HEK293 (cell line): ENCODE results near the gene TRPM8.

Source experiments
- CTCF ChIP-seq: fragments of 450-650 bp; formaldehyde crosslinking; IDR thresholded peaks from 2 replicates; pipeline ENCODE4 v1.5.1; 2016; ENCODE audit warnings: missing biosample characterization, missing genetic modification characterization
- SP2 ChIP-seq: fragments of 450-650 bp; formaldehyde crosslinking; IDR thresholded peaks from 2 replicates; pipeline ENCODE4 v1.5.1; 2016; ENCODE audit warnings: missing biosample characterization, missing genetic modification characterization
- ZNF175 ChIP-seq: fragments of 450-650 bp; formaldehyde crosslinking; IDR thresholded peaks from 2 replicates; pipeline ENCODE4 v1.5.1; 2016; ENCODE audit warnings: missing biosample characterization, missing genetic modification characterization
- ZNF274 ChIP-seq, 2 experiments: fragments of 200-500 bp in 1 of 2; fragments of 450-650 bp in 1 of 2; sonication (Bioruptor generic) in 1 of 2; formaldehyde crosslinking in 1 of 2; IDR thresholded peaks; 2 replicates each; pipeline versions ENCODE4 v1.5.1 to v1.6.1; 2014 to 2016; ENCODE audit warnings: borderline replicate concordance in 1 of 2, inconsistent platforms in 1 of 2, low read length in 1 of 2, missing biosample characterization in 1 of 2, missing genetic modification characterization in 1 of 2
- ZNF423 ChIP-seq: fragments of 450-650 bp; formaldehyde crosslinking; IDR thresholded peaks from 2 replicates; pipeline ENCODE4 v1.5.1; 2016; ENCODE audit warnings: missing biosample characterization, missing genetic modification characterization
- ZNF529 ChIP-seq: fragments of 450-650 bp; formaldehyde crosslinking; IDR thresholded peaks from 2 replicates; pipeline ENCODE4 v1.5.1; 2017; ENCODE audit warnings: missing genetic modification characterization, missing biosample characterization; ENCODE audit not compliant: insufficient replicate concordance
- ZNF610 ChIP-seq: fragments of 450-650 bp; formaldehyde crosslinking; IDR thresholded peaks from 2 replicates; pipeline ENCODE4 v1.5.1; 2016; ENCODE audit warnings: missing biosample characterization, missing genetic modification characterization, borderline replicate concordance
- ZNF658 ChIP-seq: fragments of 450-650 bp; formaldehyde crosslinking; IDR thresholded peaks from 2 replicates; pipeline ENCODE4; 2016; ENCODE audit warnings: missing biosample characterization, missing genetic modification characterization
- ZNF707 ChIP-seq: fragments of 450-650 bp; formaldehyde crosslinking; IDR thresholded peaks from 2 replicates; pipeline ENCODE4 v1.5.1; 2016; ENCODE audit warnings: missing biosample characterization, missing genetic modification characterization
- ZNF843 ChIP-seq: fragments of 450-650 bp; formaldehyde crosslinking; IDR thresholded peaks from 2 replicates; pipeline ENCODE4 v1.5.1; 2016; ENCODE audit warnings: missing biosample characterization, missing genetic modification characterization
- TF ChIP-seq, protein P1 (sequence below): fragments of 450-650 bp; formaldehyde crosslinking; IDR thresholded peaks from 2 replicates; pipeline ENCODE4 v1.5.1; 2017; ENCODE audit warnings: missing biosample characterization, missing genetic modification characterization

DNA sequence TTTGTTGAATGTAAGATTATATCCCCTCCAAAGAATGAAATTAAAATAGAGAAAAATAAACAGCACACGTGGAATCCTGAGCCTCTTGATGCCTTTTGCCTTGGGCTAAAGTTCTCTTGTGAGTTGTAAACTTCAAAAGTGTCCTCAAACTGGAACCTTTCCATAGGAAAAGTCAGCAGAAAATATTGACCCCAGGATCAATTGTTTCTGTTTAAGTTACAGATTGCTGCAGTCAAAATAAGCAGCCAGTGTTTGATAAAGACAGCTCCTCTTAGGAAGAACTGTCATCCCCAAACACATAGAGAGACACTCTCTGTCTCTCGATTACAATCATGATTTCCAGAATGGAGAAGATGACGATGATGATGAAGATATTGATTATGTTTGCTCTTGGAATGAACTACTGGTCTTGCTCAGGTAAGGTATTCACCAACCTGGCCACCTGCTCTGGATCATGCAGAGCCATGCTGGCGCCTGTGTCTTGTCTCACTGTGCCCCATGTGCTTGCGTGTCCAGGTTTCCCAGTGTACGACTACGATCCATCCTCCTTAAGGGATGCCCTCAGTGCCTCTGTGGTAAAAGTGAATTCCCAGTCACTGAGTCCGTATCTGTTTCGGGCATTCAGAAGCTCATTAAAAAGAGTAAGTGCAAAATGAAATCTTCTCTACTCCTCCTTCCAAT, 133.4 kb downstream of the TRPM8 start, which contains the start of gene SPP2:
- TF ChIP-seq ZNF529 (tag by site-specific recombination) = no peak
- TF ChIP-seq ZNF175 (tag by site-specific recombination) = no peak
- no peak for TF ChIP-seq CTCF (tag by site-specific recombination)
- TF ChIP-seq, protein P1, sequence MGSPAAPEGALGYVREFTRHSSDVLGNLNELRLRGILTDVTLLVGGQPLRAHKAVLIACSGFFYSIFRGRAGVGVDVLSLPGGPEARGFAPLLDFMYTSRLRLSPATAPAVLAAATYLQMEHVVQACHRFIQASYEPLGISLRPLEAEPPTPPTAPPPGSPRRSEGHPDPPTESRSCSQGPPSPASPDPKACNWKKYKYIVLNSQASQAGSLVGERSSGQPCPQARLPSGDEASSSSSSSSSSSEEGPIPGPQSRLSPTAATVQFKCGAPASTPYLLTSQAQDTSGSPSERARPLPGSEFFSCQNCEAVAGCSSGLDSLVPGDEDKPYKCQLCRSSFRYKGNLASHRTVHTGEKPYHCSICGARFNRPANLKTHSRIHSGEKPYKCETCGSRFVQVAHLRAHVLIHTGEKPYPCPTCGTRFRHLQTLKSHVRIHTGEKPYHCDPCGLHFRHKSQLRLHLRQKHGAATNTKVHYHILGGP (tag by site-specific recombination) = no peak
- no peak for TF ChIP-seq ZNF274 (IDR thresholded peaks at IDR 0.05; ENCODE audit: low read length)
- no peak for TF ChIP-seq ZNF274 (tag by site-specific recombination; IDR thresholded peaks at IDR 0.05; ENCODE audit: borderline replicate concordance)
- no peak for TF ChIP-seq ZNF658 (tag by site-specific recombination)
- TF ChIP-seq ZNF707 (tag by site-specific recombination) = no peak
- no peak for TF ChIP-seq ZNF610
- no peak for TF ChIP-seq ZNF423 (tag by site-specific recombination)
- TF ChIP-seq ZNF843 (tag by site-specific recombination) = no peak
- TF ChIP-seq SP2 = no peak
